ENCODE results near the gene CSKMT. TPM values are rescaled to one million over a fixed set of nuclear protein-coding genes. Genes with fewer than 3 reads are reported as not detected.
A peak's percentile ranks its signal among the peaks of the same experiment; 100 is the strongest.

CSKMT gene
- total and polyA plus RNA-seq, 2 donors (not counting 3 experiments of a cell fraction or from before 2014, with no cell fraction given) = 7.8 to 38.1 TPM

DNA sequence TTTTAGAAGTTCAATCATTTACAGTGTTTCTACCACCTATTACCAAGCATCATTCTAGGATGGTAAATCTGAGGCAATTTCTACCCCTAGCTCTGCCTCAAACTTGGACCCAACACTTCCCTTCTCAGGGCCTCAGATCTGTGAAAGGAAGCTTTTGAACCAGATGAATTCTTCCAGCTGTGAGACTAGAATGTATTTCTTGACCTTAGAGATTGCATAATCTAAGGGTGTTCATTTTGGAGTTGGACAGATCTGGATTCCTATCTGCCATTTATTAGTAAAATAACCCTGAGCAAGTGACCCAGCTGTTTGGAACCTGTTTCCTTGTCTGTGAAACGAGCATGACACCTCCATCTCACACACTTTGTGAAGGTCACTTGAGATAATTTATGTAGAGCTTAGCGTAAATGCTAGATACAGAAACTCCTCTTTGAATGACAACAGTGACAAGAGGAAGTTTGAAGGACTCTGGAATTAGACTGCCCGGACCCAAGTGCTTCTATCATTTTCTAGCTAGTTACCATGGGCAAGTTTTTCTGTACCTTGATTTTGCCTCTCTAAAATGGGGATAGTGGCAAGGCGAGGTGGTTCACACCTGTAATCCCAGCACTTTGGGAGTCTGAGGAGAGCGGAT, 8.2 kb upstream of the CSKMT start:
- H3K9me3 ChIP-seq (replicated peaks; ENCODE audit: control insufficient read depth, insufficient read depth, low read length) = no peaks in the 10 kb centered on the region
- no peaks in the 10 kb centered on the region for H3K4me1 ChIP-seq (ENCODE audit: control insufficient read depth, extremely low read depth, insufficient read depth, low read length)
- intact Hi-C loops (cut with micrococcal nuclease) (no loop called here), dilution Hi-C loops (cut with MboI; ENCODE audit: extremely low pct_ligation_motif_present, low sequenced_read_pairs) (no loop called here)
- no peak overlapping the region for H3K9ac ChIP-seq (replicated peaks; ENCODE audit: extremely low read depth, insufficient read depth, low read length)
- H3K27ac ChIP-seq (ENCODE audit: insufficient read depth, low read depth, low read length) = no peak overlapping the region
- no peaks in the 10 kb centered on the region for H3K9me1 ChIP-seq (replicated peaks; ENCODE audit: control insufficient read depth, extremely low read depth, insufficient read depth, low read length)
- DNase-seq (ENCODE audit: low read depth, low spot score) = no peak
- peak; percentile 47 for FAIRE-seq
- H4K20me1 ChIP-seq (replicated peaks; ENCODE audit: control insufficient read depth, extremely low read depth, insufficient read depth, low read length) = no peaks in the 10 kb centered on the region
- ChIA-PET CTCF (interaction anchor here (1.1 to 1.4 kb wide), 3 partner anchors 11 to 262 kb away, joined by 3 to 4 read pairs (median 3); partner anchors contain the start of gene TUT1), POLR2A (interaction anchor here (5.3 kb wide), 1 partner anchor 8 kb away, joined by 71 read pairs; the partner anchor contains the start of genes C11orf98 and CSKMT)
- no peak overlapping the region for H3K4me2 ChIP-seq (ENCODE audit: insufficient read depth, low read length)
- H3K79me2 ChIP-seq (ENCODE audit: control insufficient read depth, insufficient read depth, low read length) = peaks cover 11% of the 10 kb centered on the region
- BruUV-seq (replicated peaks) = no TSS peak
- no peaks in the 10 kb centered on the region for H3K27me3 ChIP-seq (ENCODE audit: control insufficient read depth in 2 of 2, insufficient read depth in 2 of 2, low read length in 2 of 2)
- H3K36me3 ChIP-seq (ENCODE audit: control insufficient read depth in 2 of 2, extremely low read depth in 1 of 2, insufficient read depth in 2 of 2, low read length in 2 of 2) = no peaks in the 10 kb centered on the region
- H3K4me3 ChIP-seq (replicated peaks in 1 of 3; ENCODE audit: insufficient read depth in 1 of 3, low read depth in 1 of 3, low read length in 3 of 3) = no peak overlapping the region
- no peak for TF ChIP-seq JUN (IDR thresholded peaks at IDR 0.05; ENCODE audit: borderline replicate concordance, insufficient read depth, insufficient read length, low read depth)
- TF ChIP-seq GATA2 (IDR thresholded peaks at IDR 0.05; ENCODE audit: insufficient read depth, insufficient read length, low read depth, low read length) = no peak
- TF ChIP-seq, protein P1, sequence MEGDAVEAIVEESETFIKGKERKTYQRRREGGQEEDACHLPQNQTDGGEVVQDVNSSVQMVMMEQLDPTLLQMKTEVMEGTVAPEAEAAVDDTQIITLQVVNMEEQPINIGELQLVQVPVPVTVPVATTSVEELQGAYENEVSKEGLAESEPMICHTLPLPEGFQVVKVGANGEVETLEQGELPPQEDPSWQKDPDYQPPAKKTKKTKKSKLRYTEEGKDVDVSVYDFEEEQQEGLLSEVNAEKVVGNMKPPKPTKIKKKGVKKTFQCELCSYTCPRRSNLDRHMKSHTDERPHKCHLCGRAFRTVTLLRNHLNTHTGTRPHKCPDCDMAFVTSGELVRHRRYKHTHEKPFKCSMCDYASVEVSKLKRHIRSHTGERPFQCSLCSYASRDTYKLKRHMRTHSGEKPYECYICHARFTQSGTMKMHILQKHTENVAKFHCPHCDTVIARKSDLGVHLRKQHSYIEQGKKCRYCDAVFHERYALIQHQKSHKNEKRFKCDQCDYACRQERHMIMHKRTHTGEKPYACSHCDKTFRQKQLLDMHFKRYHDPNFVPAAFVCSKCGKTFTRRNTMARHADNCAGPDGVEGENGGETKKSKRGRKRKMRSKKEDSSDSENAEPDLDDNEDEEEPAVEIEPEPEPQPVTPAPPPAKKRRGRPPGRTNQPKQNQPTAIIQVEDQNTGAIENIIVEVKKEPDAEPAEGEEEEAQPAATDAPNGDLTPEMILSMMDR (IDR thresholded peaks at IDR 0.05; ENCODE audit: extremely low read depth in 1 of 2, insufficient read depth in 1 of 2, low read depth in 1 of 2, low read length in 2 of 2) = no peak
- no peak for TF ChIP-seq FOS (IDR thresholded peaks at IDR 0.05; ENCODE audit: borderline replicate concordance, insufficient read depth, low read length)
- no peak for TF ChIP-seq EZH2 (IDR thresholded peaks at IDR 0.05; ENCODE audit: borderline replicate concordance, low read depth, low read length, severe bottlenecking)
- TF ChIP-seq POLR2AphosphoS5 (IDR thresholded peaks at IDR 0.05; ENCODE audit: insufficient read depth, low read depth, low read length) = no peak
- no peak for TF ChIP-seq MYC (IDR thresholded peaks at IDR 0.05; ENCODE audit: low read depth, low read length)
- no peak overlapping the region for H2AFZ ChIP-seq (ENCODE audit: low read depth, low read length)

Data from endothelial cell of umbilical vein (primary cell).